Erythroblast (primary cell): ENCODE results near the gene ZFHX3.
"Not testable (repeated sequence)": the region's sequence is repeated elsewhere in the genome, so short reads cannot be mapped to it uniquely, and the experiment has no call there.

Experiments
- DNase-seq, 2 experiments: peaks; one replicate each; lab custom pipeline; 2025; lab: John Stamatoyannopoulos, UW
- GATA1 ChIP-seq: IDR thresholded peaks from 2 replicates; pipeline ENCODE4 v1.6.1; 2011; ENCODE audit warnings: low read depth, mild to moderate bottlenecking, control low read depth, low read length, moderate library complexity
- POLR2A ChIP-seq: IDR thresholded peaks from 2 replicates; pipeline ENCODE4 v1.6.1; 2011; ENCODE audit warnings: mild to moderate bottlenecking, low read length

The ZFHX3 gene

DNA sequence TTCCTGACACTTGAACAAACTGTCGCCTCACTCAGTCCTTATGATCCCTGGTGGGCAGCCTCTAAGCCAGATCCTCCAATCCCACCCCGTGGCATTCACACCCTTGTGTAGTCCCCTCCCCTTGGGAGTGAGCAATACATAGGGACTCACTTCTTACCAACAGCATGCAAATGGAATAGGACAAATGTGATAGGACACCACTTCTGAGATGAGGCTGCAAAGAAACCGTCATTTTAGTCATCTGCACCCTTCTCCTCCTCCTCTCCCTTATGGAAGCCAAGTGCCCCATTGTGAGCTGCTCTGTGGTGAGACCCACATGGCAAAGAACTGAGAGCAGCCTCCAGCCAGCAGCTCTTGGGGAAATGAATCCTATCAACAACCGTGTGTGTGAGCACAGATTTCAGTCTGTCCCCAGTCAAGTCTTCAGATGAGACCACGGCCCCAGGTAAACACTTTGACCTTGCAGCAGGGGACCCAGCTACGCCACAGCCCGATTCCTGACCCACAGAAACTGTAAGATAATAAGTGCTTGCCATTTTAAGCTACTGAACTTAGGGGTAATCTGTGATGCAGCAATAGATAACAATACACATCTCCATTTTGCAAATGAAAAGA, 46.9 kb downstream of the ZFHX3 start:
- TF ChIP-seq GATA1, result no peak
- no peak for TF ChIP-seq POLR2A
- no peak for DNase-seq

GRCh38 chr16:73000020-73000906, 47.7 kb downstream of the ZFHX3 start:
- no peak for TF ChIP-seq POLR2A
- TF ChIP-seq GATA1, result no peak
- no peak for DNase-seq

DNA sequence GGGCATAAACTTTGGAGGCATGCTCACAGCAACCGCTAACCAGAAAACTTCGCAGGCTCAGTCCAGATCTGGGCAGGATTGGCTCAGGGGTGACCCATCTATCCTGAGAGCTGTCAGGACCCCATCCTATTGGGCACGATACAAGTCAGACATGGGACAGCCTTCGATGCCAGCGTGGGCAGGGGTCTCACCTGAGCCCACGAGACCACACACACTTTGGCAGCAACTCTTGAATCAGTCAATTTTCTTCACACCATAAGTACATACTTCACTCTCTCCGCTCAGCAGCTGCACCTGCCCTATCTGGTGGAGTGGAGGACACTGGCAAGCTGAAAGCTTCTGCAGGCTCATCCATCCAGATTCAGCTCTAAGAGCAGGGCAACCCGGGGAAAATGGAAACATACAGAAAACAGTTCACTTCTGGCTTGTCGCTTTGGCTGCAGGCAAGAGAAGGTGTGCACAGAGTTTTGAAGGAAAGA, 48.3 kb downstream of the ZFHX3 start:
- TF ChIP-seq POLR2A, result no peak
- no peak for TF ChIP-seq GATA1
- DNase-seq, result no peak

GRCh38 chr16:72997141-72997542, 50.8 kb downstream of the ZFHX3 start:
- TF ChIP-seq POLR2A (no peak), GATA1 (no peak)
- no peak for DNase-seq

DNA sequence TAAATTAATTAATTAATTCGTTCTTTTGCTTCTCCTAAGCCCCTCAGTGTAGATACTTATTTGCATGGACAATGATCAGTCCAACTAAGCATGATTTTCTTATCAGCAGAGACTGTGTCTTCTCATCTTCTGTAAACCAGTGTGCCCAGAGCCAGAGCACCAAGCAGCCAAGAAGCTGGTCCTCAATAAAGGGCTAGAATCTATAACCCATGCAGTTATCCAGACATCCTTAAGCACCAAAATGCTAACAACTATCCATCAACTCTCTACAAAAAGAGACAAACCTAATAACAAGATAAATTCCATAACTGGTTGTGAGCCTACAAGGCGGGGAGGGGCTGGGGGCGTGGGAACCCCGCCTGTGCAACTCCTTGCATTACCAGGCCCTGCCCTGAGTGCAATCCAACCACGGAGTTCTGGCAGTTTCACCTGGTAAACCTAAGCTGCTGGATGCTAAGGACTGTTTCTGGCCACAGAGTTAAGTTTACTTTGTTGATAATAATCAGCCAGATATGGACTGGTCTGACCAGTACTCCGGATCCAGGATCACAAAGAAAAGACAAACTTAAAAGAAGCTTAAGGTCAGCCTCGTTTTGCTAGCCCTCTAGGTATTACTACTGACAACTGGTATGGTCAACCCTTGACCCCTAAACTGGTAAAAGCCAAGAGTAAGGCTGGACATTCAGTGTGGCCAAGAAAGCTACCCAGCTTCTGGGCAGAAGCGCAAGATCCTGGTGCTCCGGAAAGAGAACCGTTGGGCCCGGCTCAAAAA, 51.5 kb downstream of the ZFHX3 start:
- DNase-seq, result no peak
- TF ChIP-seq GATA1, result no peak
- TF ChIP-seq POLR2A, result no peak

DNA sequence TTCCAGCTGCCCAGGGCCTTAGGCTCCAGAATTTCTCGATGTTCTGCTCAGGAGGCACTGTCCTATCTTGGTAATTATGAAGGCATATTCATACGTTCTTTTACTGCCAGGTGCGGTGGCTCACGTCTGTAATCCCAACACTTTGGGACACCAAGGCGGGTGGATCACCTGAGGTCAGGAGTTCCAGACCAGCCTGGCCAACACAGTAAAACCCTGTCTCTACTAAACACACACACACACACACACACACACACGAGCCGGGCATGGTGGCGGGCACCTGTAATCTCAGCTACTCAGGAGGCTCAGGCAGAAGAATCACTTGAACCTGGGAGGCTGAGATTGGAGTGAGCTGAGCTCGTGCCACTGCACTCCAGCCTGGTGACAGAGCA, 52.1 kb downstream of the ZFHX3 start:
- not testable (repeated sequence) for DNase-seq

- peak in 1 of 2 experiments; percentile 26 for DNase-seq
Observed at GRCh38 chr16:72995151-72995881, 52.6 kb downstream of the ZFHX3 start.

DNA sequence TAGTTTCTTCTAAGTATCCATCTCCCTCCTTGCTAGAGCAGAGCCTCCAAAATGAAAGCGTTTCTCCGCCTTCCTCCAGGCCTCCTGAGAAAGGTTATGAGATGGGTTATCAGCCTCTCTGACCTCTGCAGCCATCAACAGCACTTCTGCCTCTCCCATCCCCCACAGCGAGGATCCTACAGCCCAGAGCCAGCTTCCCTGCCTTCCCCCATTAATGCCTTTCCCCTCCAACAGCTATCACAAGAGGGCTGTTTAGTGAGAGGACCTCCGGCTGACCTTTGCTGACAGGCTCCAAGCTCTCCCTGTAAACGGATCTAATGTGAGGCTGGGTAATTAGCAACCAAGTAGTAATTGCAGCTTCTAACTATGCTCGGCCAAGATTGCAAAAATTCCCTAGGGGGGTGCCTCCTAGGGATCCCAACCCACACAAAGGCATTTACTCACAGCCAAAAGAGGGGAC, 55.8 kb downstream of the ZFHX3 start:
- TF ChIP-seq GATA1, result no peak
- TF ChIP-seq POLR2A, result no peak
- DNase-seq, result no peak

More at GRCh38 chr16:72995151-72995881, 52.6 kb downstream of the ZFHX3 start:
- TF ChIP-seq POLR2A (no peak), GATA1 (no peak)

- no peak for TF ChIP-seq GATA1
- TF ChIP-seq POLR2A, result no peak
- DNase-seq, result no peak
Observed at GRCh38 chr16:72991644-72992043, 56.3 kb downstream of the ZFHX3 start.

DNA sequence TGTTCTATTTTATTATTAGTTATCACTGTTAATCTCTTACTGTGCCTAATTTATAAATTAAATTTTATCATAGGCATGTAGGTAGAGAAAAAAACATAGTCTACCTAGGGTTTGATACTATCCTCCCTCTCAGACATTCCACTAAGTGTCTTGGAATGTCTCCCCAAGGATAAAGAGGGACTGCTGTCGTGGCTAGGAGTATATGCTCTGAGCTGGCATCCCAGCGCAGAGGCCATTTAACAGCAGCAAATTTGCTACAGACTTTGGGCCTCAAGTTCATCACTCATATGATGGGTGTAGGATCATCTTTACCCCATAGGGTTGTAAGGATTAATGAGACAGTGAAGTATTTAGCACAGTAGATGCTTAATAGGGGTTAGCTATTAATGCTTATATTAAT, 56.7 kb downstream of the ZFHX3 start:
- TF ChIP-seq POLR2A (no peak), GATA1 (no peak)
- DNase-seq, result no peak

- TF ChIP-seq POLR2A, result no peak
- no peak for TF ChIP-seq GATA1
- no peak for DNase-seq
Observed at GRCh38 chr16:72990571-72990970, 57.4 kb downstream of the ZFHX3 start.

DNA sequence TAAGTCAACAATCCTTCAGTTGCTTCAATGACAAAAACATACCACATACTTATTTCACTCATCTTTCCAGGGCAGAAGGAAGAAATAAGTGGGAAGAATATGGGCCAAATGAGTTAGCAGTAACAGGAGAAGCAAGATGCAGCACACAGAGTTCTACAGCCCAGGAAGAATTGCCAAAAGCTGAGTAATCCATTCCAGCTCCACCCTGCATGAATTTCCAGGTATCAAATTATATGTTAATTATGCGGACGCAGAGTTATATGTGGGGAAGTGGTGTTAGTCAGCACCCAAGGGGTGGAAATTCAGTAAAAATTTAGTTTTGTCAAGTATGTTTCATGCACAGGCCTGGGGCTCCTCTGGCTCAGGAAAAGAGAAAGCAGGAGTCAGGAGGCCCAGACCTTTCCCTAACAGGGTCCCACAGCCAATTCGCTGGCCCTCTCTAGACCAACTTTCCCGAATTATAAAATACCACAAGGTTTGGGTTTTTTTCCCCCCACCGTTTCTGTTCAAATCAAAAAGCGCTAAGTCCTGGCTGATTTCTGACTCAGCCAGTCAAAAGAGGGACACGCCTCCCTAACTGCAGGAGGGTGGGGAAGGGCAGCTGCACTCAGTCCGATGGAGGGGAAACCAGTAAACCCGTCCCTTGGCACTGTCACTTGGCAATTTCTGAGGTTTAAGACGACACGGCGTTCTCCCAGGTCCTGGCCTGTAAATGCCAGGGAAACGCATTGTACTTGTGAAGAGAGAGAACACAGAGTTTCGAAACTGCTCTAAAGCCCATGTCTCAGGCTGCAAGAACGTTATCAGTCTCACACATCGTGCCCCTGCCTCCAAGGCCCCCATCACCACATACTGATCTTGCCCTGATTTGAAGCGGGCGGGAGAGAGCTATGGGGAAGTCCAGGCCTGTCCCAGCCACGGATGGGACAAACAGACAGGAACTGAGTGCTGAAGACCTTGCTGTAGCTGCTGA, 58.1 kb downstream of the ZFHX3 start:
- no peak for DNase-seq
- TF ChIP-seq POLR2A, result no peak
- TF ChIP-seq GATA1, result no peak

DNA sequence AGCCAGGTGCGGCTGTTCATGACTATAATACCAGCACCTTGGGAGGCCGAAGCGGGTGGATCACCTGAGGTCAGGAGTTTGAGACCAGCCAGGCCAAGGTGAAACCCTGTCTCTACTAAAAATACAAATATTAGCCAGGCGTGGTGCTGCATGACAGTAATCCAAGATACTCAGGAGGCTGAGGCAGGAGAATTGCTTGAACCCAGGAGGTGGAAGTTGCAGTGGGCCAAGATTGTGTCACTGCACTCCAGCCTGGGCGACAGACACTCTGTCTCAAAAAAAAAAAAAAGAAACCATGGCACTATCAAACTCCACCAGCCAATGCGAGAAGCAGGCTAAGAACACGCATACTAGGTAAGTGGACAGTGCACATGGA, 58.7 kb downstream of the ZFHX3 start:
- not testable (repeated sequence) for DNase-seq
